Small intestine (tissue), 7 donors: ENCODE measurements around the gene NUP88. TPM values are rescaled to one million over a fixed set of nuclear protein-coding genes. Genes with fewer than 3 reads are reported as not detected.

ENCODE experiments used
- DNase-seq, 2 donors: peaks; one replicate each; pipeline versions ENCODE4 v3.0.0 to v3.0.0-alpha.2; 2013
- FAIRE-seq: peaks from 2 replicates; lab custom pipeline; 2012; peaks lifted over from hg19 to GRCh38; lab: Jason Lieb, UNC
- H3K27ac ChIP-seq, 3 donors: one replicate each; pipeline ENCODE4 v1.5.1; 2013; ENCODE audit warnings: low read length in 2 of 3, mild to moderate bottlenecking in 2 of 3, control low read depth in 1 of 3, inconsistent platforms in 1 of 3, low read depth in 1 of 3, moderate library complexity in 1 of 3
- H3K27me3 ChIP-seq, 3 donors: one replicate each; pipeline ENCODE4 v1.6.1; 2013; ENCODE audit warnings: low read length in 3 of 3, inconsistent platforms in 1 of 3; ENCODE audit not compliant: control insufficient read depth in 3 of 3, insufficient read depth in 3 of 3
- H3K36me3 ChIP-seq, 3 donors: one replicate each; pipeline ENCODE4 v1.6.1; 2013; ENCODE audit warnings: low read length in 3 of 3, inconsistent platforms in 1 of 3, low read depth in 1 of 3, mild to moderate bottlenecking in 1 of 3, moderate library complexity in 1 of 3; ENCODE audit not compliant: control insufficient read depth in 3 of 3, insufficient read depth in 2 of 3
- H3K4me1 ChIP-seq, 3 donors: one replicate each; pipeline ENCODE4 v1.6.1; 2013; ENCODE audit warnings: low read length in 2 of 3, inconsistent platforms in 1 of 3, low read depth in 1 of 3, mild to moderate bottlenecking in 1 of 3, moderate library complexity in 1 of 3; ENCODE audit not compliant: control insufficient read depth in 3 of 3, insufficient read depth in 2 of 3
- H3K4me3 ChIP-seq, 3 donors: one replicate each; pipeline ENCODE4 v1.5.1; 2013; ENCODE audit warnings: low read length in 3 of 3, control low read depth in 1 of 3, inconsistent platforms in 1 of 3, low read depth in 1 of 3, mild to moderate bottlenecking in 1 of 3, moderate library complexity in 1 of 3
- H3K9me3 ChIP-seq, 2 donors: one replicate each; pipeline ENCODE4 v1.6.1; 2013; ENCODE audit warnings: low read depth in 1 of 2, low read length in 1 of 2; ENCODE audit not compliant: control insufficient read depth in 2 of 2, insufficient read depth in 1 of 2
- WGBS, 3 donors: extraction: QIAGEN DNeasy Blood & Tissue Kit; methylation state at CpG; one replicate each; pipeline ENCODE4 v1.1.7; 2013; 5-methylcytosine and 5-hydroxymethylcytosine counted together
- polyA plus RNA-seq, 4 donors: library from polyadenylated mRNA; stranded (reverse) in 3 of 4; unstranded in 1 of 4; fragments of 200-250 nt in 3 of 4; fragments of 120-200 nt in 1 of 4; gene quantifications; one replicate each; pipeline versions ENCODE4 v1.2.1 to v1.2.3, GENCODE V29; 2013
- donor health status: healthy with polysubstance abuse.
- donor health status: control.
- donor health status: control.
- donor health status: Bipolar disorder and iron deficiency.
- donor health status: healthy.

The NUP88 gene
- polyA plus RNA-seq, 4 donors: 54.5 to 71.2 (median 63.8) TPM

DNA sequence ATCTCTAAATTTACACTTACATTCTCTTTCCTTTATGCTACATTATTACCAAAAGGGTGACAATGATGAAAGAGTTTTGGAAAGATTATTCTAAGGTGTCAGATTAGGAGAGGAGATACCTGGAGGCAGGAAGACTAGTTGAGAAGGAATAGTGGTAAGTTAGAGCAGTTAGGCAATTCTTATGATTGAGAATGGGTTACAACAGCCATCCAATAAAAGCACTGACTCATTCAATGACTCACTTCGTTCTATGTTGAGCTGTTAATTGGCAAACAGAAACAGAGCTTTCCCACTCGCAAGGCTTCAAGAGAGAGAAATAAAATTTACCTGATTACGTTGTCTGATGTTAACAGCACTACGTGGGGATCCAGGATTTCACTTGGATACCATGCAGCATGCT lies 5.8 kb downstream of the NUP88 start:
- FAIRE-seq (no peak), DNase-seq (peak; percentile 27 to 77)
- Histone ChIP-seq H3K9me3 (no peaks in the 10 kb centered on the region), H3K4me3 (no peak overlapping the region), H3K27ac (no peak overlapping the region), H3K27me3 (no peaks in the 10 kb centered on the region), H3K36me3 (peaks cover 5 to 45% (median 13%) of the 10 kb centered on the region in 3 donors), H3K4me1 (peaks cover 0 to 9% (median 0%) of the 10 kb centered on the region in 3 donors)
- WGBS, 3 donors: 7 to 53% (median 35%) methylated on average over 4 of the region's 4 CpGs

DNA sequence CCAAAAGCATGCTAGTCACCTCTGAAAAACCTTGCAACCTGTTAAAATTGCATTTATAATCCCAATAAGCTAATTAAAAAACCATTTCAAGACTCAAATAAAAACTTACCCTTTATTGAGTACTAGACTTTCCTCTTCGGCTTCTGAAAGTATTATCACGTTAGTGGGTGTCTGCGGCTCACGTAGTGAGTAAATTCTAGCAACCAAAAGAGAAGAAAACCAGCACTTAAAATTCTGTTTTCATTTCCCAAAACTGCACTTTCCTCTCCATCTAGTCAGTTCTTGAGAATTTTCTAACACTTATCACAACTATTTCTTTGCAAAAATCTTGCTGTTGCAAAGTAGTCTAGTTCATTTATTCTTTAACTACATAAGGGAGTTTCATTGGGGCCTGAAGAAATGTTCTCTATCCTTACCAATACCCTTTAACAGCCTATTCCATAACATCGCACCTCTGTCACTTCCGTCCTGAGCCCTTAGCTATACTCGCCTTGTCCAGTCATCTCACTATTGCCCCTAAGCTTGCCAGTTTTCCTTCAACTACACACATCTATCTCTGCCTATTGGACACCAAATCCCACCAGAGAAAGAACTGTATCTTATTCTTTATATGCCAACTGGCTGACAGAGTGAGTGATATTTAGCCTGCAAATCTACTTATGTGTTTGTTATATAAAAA lies 8.7 kb downstream of the NUP88 start:
- WGBS, 3 donors: 83 to 98% (median 93%) methylated on average over 7 of the region's 7 CpGs
- H3K4me3 ChIP-seq: no peak overlapping the region
- peaks cover 16 to 40% (median 26%) of the 10 kb centered on the region in 3 donors for H3K36me3 ChIP-seq
- no peaks in the 10 kb centered on the region for H3K9me3 ChIP-seq
- no peaks in the 10 kb centered on the region for H3K4me1 ChIP-seq
- DNase-seq (no peak), FAIRE-seq (no peak)
- no peak overlapping the region for H3K27ac ChIP-seq
- H3K27me3 ChIP-seq: no peaks in the 10 kb centered on the region

DNA sequence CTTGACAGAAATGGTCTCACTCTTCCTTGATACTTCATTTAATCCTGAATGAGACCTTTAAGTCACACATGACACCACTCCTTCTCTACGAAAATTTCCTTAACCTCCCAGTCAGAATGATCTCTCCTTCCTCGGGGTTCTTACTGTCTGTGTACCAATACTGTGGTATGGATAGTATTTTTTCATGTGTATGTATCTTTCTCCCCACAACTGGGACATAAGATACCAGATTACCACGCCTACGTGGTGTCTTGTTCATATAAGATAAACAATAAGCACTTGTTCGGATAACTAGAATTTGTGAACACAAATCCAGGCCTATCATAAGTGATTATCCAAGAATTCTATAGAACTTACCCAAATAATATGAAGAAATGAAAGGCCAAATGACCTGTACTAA lies 11.3 kb downstream of the NUP88 start:
- no peak for DNase-seq
- 85 to 93% (median 90%) methylated on average over 5 of the region's 5 CpGs for WGBS, 3 donors
- no peaks in the 10 kb centered on the region for H3K4me1 ChIP-seq
- H3K27me3 ChIP-seq: no peaks in the 10 kb centered on the region
- no peak for FAIRE-seq
- peaks cover 26 to 35% (median 34%) of the 10 kb centered on the region in 3 donors for H3K36me3 ChIP-seq
- H3K27ac ChIP-seq: no peak overlapping the region
- no peaks in the 10 kb centered on the region for H3K9me3 ChIP-seq
- no peak overlapping the region for H3K4me3 ChIP-seq

DNA sequence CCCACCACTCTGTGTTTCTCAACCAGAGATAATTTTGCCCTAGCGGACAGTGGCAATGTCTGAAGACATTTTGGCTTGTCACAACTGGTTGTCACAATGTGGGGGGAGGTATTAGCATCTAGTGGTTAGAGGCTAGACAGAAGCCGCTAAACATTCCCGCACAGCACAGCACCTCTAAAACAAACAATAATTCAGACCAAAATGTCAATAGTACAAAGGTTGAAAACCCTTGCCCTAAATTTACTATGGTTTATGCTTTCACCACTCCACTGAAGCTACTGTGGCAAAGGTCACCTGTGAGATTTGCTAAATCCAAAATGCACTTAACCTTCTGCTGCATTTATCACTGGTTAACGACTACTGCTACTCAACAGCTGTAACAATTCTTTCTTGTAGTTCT lies 14.1 kb downstream of the NUP88 start:
- DNase-seq: peak in 1 of 2 donors; percentile 8
- H3K4me3 ChIP-seq: no peak overlapping the region
- no peaks in the 10 kb centered on the region for H3K9me3 ChIP-seq
- no peaks in the 10 kb centered on the region for H3K4me1 ChIP-seq
- H3K27me3 ChIP-seq: no peaks in the 10 kb centered on the region
- WGBS, 3 donors: 32 to 73% (median 54%) methylated on average over 4 of the region's 4 CpGs
- no peak for FAIRE-seq
- H3K36me3 ChIP-seq: peaks cover 23 to 34% (median 24%) of the 10 kb centered on the region in 3 donors
- H3K27ac ChIP-seq: no peak overlapping the region

DNA sequence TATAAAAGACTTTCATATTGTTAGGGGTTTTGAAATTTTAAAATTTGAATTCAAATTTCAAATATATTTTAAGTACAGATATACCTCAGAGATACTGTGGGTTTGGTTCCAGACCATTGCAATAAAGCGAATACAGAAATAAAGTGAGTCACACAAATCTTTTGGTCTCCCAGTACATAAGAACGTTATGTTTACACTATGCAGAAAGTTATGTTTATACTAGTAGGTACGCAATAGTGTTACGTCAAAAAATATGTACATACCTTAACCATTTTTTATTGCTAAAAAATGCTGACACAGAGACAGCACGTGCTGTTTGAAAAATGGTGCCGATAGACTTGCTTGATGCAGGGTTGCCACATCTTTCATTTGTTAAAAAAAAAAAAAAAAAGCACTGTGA lies 19.7 kb downstream of the NUP88 start:
- Histone ChIP-seq H3K27ac (no peak overlapping the region), H3K9me3 (no peaks in the 10 kb centered on the region), H3K36me3 (peaks cover 7 to 47% (median 9%) of the 10 kb centered on the region in 3 donors), H3K4me3 (no peak overlapping the region), H3K4me1 (no peaks in the 10 kb centered on the region), H3K27me3 (no peaks in the 10 kb centered on the region)
- DNase-seq: no peak
- FAIRE-seq: no peak
- WGBS, 3 donors: 86 to 91% (median 90%) methylated on average over 6 of the region's 6 CpGs

DNA sequence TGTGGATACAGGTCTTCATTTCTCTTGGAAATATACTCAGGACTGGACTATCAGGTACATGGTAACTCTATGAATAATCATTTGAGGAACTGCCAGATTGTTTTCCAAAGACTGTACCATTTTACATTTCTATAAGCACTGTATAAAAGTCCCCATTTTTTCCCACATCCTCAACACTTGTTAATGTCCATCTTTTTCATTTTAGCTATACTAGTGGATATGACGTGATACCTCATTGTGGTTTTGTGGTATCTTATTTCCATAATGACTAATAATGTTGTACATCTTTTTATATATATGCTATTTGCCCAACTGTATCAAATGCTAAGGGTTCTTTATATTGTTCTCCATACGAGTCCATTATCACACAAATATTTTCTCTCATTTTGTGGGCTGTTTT lies 22.9 kb downstream of the NUP88 start:
- 73 to 91% (median 85%) methylated on average over 2 of the region's 2 CpGs for WGBS, 3 donors
- Histone ChIP-seq H3K27ac (no peak overlapping the region), H3K9me3 (no peaks in the 10 kb centered on the region), H3K36me3 (peaks cover 10 to 54% (median 17%) of the 10 kb centered on the region in 3 donors), H3K4me3 (no peak overlapping the region), H3K4me1 (no peaks in the 10 kb centered on the region), H3K27me3 (no peaks in the 10 kb centered on the region)
- no peak for FAIRE-seq
- no peak for DNase-seq

DNA sequence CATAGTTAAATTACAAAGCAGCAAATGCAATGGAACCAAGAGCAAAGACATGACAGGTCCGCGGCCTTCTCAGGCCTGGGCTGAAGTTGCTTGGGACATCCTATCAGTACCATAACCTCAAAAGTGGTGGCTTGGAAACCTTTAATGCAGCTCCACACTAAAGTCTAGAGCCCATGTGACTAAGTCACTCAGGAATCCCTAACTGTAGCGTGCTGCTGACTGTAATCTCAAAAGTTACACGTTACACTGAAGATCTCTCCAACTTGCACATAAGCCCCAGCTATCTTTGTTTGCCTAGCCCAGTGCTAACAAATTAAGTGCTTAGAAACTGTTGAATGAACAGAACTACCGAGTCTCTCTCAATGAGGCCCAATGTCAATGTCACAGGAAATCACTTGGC lies 27.8 kb downstream of the NUP88 start:
- Histone ChIP-seq H3K27me3 (no peaks in the 10 kb centered on the region), H3K4me3 (no peak overlapping the region), H3K27ac (no peak overlapping the region), H3K36me3 (peaks cover 10 to 57% (median 28%) of the 10 kb centered on the region in 3 donors), H3K4me1 (no peaks in the 10 kb centered on the region), H3K9me3 (no peaks in the 10 kb centered on the region)
- FAIRE-seq (no peak), DNase-seq (no peak)
- WGBS, 3 donors: 86 to 90% (median 88%) methylated on average over 5 of the region's 5 CpGs

DNA sequence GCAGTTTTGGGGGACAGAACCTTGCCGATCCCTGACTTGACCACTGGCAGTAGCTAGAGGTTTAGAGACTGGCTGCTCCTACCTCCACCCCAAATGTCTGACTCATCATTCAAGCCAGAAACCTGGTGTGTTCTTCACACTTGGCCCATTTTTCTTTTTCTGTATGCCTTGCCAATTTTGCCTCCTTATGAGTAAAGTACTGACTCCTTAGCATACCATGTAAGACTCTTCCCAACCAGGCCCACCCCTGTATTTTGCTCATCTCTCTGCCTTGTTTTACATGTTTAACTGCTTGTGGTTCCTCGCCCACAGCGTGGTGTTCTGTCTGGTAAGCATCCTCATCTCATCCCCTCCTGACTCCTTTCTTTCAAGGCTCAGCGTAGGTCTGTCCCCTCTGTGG lies 37.9 kb downstream of the NUP88 start:
- FAIRE-seq: no peak
- 92 to 97% (median 96%) methylated on average over 4 of the region's 4 CpGs for WGBS, 3 donors
- Histone ChIP-seq H3K4me3 (no peak overlapping the region), H3K27ac (no peak overlapping the region), H3K9me3 (no peaks in the 10 kb centered on the region), H3K27me3 (no peaks in the 10 kb centered on the region), H3K4me1 (no peaks in the 10 kb centered on the region), H3K36me3 (peaks cover 25 to 58% (median 45%) of the 10 kb centered on the region in 3 donors)
- no peak for DNase-seq
